HG02970 (cell line): ENCODE measurements around the gene GNA12.

Source experiments
- ATAC-seq: cut with Tn5 transposase; IDR thresholded peaks from one replicate; pipeline ENCODE4 v1.9.1; 2021; ENCODE audit warnings: mild to moderate bottlenecking, moderate library complexity, moderate number of reproducible peaks; ENCODE audit not compliant: unreplicated experiment, low FRiP score

GNA12 gene

DNA sequence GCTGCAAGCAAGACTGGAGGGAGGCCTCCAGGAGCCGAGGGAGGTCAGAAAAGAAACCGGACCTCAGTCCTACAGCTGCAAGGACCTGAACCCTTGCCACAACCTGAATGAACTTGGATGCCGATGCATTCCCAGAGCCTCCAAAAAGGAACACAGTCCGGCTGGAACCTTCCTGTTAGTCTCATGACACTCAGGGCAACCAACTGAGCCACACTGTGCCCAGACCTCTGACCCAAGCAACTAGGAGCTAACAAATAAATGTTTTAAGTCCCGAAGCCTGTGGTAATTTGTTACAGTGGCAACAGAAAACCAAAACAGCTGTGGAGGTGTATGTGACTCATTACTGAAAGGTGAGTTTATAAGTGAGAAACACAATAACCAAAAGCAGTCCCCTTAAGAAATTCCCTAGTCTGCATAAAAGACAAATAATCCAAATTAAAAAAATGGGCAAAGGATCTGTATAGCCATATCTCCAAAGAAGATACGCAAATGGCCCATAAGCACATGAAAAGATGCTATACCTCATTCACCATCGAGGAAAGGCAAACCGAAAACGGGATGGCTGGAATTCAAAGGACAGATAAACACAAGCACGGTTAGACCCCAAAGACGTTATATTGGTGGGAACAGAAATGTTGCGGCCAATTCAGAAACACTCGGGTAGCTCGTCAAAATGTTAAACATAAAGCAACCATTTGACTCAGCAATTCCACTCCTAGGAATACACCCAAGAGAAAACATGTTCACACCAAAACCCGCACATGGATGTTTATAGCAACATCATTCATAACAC, 24.8 kb downstream of the GNA12 start:
- ATAC-seq, result no peak

DNA sequence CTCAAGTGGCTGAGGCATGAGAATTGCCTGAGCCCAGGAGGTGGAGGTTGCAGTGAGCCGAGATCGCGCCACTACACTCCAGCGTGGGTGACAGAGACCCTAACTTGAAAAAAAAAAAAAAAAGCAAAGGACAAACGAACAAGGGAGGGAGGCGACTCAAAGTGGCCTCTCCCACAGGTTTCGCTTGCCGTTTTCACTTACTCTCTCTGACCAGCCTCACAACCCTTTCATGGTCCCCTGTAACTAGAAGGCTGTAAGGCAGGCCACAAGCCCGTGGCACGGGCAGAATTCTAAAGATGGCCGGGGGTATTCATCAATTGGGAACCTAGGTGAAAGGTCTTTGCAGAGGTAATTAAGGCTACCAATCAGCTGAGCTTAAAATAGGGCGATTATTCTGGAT, 25.5 kb downstream of the GNA12 start:
- no peak for ATAC-seq

DNA sequence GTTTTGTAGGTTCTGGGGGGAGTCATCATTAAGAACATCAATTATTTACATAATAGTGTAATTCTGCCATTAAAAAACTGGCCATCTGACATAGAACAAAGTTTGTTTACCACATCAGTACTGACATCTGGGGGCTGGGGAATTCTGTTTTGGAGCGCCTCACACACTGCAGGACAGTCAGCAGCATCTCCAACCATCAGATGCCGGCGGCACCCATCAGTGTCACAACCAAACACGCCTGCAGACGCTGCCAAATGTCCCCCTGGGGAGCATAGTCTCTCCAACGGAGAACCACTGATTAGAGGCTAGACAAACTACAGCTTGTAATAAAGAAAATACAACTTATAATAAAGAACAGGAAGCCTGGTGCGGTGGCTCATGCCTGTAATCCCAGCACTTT, 26.0 kb downstream of the GNA12 start:
- no peak for ATAC-seq

DNA sequence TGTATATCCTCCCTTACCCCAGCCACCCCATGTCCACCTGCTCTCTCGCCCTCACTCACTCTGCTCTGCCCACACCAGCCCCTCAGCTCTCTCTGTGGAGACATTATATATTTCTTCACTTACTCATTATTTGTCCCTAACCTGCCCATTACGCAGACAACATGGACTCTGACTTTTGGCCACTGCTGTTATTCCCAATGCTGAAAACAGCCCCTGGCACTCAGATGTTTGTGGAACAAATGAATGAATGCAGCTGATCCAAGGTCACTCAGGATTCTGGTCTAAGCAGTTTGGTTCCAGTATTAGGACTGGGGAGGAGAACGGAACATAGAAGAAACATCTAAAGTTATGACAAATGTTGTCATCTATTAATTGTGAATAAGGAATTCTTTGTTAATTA, 26.7 kb downstream of the GNA12 start:
- no peak for ATAC-seq

DNA sequence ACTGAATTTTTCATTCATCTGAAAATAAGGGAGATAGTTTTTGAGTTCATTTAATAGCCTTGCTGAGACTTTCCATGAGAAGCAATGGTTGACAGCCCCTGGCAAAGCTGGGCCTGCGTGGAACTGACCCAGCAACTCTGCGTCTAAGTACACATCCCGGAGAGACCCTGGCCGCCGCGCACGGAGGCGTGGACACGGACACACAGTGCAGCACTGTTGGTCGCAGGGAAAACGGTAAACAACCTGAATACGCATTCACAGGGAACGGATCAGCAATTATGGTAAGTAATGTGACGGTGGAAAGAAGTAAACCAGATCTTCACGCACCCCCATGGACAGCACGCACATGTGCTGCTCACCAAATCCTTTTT, 28.2 kb downstream of the GNA12 start:
- ATAC-seq, result no peak

DNA sequence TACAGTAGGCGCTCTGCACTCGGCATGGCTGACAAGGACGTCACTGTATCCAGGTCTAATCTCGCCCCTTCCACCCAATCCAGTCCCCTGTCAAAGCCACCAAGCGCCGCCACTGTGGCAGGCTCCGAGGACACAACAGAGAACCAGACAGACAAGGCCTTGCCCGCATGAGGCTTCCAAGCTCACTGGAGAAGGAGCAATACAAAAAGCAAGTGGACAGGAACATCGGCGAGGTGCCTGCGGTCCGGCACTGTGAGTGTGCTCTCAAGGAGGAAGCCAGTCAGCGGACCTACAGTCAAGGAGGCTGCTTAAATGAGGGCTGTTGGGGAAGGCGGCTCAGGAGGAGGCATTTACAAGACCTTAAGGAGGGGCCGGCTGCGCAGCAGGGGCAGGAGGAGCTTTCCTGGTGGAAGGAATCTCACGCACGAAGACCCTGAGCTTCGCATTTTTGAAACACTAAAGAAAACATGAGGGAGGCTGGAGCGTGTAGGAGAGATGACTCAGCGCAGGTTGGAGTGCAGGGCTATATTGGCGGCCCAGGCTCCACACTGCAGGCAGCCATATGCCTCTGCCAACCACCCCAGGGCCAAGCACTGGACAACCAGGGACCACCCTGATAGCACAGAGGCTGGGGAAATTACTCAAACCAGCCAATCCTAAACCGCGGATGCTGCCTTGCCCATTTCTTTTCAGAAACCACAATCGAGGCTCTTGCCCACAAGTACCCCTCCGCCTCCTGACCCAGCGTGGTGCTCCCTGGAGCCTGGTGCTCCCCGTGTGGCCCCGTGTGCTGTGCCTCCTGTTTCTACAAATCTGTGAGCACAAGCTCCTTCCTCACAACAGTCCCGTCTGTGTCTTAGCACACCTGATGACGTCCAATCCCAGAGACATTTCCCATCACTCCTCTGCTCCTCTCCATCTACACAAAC, 28.9 kb downstream of the GNA12 start:
- ATAC-seq, result no peak

DNA sequence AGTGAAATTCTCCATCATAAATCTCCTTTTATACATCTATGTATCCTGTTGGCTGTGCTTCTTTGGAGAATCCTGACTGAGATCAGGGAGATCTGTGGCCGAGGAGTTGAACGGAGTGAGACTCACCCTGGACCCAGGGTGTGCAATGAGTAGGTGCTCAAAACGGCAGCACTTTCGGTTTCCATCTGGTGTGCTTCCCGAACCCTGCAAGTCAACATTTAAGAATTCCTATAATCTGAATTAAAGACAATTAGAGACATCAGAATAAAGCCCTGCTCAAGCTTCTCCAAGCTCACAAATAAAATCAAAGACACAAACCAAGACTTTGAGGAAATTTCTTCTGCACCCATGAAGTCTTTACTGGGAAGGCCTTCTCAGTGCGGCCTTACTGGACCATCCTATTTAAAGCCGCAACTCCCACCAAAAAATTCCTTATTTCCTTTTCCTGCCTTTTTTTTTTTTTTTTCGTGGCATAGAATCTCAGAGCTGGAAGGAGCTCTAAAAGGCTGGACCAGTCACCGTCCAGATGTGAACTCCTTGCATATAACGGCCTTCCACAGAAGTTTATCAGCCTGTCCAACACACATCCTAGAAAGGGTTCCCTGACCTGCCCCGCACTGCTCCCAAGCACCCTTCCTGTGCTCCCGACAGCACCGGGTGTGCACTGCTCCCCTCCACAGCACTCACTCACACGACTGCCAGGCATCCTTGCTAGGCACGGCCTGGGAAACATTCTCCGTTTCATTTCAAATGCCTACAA, 29.7 kb downstream of the GNA12 start:
- ATAC-seq, result no peak

DNA sequence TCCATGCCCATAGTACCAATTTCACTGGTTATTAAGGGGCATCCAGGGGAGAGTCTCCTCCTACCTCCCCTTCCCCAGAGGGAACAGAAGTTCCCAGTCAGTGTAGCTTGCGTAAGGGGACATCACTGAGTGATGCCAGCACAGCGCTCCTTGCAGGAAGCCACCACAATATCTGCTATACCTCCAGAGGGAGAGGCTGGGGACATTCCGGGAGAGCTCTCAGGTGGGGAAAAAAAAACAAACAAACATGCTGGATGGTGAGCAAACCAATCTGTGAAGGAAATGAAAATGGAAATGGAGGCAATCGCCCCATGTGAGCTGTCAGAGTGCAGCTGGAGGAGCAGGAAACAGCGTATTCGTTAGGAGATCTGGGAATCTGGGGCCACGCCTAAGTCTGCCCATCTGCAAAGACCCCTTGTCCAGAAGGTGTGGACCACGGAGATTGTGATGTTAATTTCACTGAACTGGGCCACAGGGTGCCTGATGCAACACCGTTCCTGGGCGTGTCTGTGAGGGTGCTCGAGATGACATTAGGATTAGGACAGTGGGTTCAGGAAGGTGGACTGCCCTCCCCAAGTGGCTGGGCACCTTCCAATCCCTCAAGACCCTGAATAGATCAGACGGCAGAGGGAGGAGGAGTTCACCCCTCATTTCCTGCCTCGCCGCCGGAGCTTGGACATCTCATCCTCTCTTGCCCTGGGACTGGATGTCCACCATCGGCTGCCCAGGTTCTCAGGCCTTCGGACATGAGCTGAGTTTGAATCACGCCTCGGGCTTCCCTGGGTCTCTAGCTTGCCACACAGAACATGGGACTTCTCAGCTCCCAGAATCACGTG, 30.5 kb downstream of the GNA12 start:
- ATAC-seq, result no peak

DNA sequence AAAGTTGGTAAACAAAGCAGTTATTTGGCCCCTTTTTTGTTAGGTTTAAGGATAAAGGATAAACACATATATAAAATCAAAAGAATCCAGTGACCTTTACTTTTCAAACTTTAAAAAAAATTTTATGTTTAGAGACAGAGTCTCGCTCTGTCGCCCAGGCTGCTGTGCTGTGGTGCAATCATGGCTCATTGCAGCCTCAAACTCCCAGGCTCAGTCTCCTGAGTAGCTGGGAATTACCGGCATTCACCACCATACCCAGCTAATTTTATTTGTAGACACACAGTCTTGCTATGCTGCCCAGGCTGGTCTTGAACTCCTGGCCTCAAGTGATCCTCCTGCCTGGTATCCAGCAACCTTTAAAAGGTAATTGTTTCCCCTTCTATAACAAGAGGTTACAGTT, 31.3 kb downstream of the GNA12 start:
- ATAC-seq, result no peak

DNA sequence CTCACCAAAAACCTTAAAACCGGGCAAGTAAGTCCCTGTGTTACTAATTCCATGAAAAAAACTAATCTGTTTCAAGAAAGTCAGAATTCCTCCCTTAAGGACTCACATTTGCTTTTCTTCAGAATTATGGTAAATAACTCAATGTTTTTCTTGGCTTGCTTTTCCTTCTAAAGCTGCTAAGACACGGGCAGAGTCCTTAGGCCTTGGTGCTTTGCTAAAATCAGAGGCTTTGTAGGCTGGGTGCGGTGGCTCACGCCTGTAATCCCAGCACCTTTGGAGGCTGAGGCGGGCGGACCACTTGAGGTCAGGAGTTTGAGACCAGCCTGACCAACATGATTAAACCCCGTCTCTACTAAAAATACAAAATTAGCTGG, 32.0 kb downstream of the GNA12 start:
- no peak for ATAC-seq

DNA sequence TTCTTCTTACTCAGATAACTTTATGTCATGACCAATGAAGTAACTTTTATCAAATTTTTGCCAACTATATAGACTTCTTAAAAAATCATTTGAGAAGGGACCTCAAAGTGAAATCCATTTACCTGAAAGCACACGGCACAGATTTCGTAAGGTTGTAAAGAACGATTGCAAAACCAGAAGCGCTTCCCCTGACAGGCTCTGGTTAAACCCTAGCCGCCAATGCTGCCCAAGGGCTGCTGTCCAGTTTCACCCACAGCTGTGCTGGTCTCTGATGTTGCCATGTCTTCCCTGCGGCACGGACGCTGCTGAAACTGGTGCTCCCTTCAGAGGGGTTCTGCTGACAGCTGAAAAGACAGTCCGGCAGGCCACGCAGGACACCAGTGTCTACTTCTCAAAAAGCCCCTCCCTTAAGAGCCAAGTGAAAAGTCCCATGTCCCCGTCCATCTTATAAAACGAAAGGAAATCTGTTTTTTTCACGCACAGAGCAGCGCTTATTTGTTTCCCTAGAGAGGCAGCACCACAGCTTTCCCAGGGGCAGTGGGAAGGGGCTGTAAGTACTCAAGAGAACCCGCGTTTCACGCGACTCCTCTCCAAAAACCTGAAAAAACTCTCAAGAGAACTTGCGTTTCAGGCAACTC, 32.5 kb downstream of the GNA12 start:
- ATAC-seq, result no peak

DNA sequence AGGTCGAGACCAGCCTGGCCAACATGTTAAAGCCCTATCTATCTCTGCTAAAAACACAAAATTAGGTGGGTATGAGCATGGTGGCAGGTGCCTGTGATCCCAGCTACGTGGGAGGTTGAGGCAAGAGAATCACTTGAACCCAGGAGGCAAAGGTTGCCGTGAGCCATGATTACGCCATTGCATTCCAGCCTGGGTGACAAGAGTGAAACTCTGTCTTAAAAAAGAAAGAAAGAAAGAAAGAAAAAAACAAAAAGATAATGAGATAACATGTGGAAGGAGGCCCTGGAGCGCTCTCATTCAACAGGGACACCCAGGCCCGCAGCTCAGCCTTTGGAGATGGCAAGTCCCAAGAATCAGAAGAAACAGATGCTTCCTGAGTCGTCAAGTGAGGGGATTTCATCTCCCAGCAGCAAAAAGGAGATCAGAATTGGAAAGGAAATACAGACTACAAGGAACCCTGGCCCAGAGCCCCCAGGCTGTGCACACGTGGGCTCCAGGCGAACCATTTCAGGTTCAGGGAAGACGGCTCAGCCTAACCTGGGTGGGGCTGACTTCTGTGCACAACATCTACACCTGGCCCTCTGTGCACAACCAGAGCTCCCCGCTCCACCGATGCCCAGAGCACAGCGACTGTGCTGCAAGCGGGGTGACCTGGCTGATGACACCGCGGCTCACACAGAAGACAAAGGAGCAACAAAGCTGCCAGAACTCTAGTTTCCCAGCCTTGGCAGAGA, 33.3 kb downstream of the GNA12 start:
- ATAC-seq, result no peak

DNA sequence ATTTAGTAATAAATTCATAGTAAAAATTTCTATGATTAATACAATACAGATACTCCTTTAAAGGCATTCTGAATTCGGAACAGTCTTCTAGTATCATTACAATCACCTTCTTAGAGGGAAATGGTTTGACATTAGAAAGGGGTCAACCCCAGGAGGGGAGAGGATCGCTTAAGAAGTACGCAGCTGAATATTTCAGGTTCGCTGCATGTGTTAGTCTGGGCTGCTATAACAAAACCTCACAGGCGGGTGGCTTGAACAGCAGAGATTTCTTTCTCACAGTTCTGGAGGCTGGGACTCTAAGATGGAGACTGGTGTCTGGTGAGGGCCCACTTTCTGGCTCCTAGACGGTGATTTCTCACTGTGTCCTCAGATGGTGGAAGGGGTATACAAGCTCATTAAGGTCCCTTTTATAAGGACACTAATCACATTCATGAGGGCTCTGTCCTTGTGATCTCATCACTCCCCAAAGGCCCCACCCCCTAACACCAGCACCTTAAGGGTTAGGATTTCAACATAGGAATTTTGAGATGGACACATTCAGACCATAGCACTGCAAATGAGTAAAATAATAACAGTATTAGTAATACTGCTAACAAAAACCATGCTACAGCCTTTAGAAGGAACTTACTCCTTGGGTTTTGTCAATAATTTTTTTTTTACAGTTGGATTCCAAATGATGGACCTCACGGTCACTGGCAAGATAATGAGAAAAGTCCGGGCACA, 34.0 kb downstream of the GNA12 start:
- ATAC-seq, result no peak

DNA sequence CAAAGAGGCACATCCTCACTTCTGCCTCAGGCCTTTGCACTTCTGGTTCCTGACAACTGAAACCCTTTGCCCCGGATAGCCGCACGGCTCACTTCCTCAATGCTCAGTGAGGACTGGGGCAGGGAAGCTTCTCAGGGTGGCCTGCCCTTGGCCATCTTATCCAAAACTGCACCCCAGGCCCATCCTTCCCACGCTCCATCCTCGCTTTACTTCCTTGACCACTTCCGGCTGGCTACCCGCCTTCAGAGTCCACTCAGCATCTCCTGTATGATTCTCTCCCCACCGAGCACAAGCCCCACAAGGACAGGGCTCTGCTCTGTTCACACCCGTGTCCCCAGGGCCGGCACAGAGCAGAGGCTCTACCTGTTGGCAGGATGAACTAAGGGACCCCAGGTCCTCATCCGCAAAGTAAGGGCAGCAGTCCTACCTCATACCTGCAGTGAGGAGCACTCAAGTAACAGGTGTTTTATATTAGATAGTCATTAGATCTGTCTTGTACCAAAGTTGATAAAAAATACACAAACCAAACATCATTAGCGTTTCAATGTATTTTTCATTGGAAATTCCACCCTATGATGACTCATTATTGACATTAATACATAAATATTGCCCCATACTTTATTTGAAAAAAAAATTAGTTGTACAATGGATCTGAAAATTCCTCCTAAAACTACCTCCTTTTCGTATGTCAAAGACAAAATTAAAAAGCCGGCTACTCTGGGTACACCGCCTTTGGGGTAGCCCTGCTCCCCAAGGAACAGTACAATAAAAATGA, 35.0 kb downstream of the GNA12 start:
- ATAC-seq, result no peak

DNA sequence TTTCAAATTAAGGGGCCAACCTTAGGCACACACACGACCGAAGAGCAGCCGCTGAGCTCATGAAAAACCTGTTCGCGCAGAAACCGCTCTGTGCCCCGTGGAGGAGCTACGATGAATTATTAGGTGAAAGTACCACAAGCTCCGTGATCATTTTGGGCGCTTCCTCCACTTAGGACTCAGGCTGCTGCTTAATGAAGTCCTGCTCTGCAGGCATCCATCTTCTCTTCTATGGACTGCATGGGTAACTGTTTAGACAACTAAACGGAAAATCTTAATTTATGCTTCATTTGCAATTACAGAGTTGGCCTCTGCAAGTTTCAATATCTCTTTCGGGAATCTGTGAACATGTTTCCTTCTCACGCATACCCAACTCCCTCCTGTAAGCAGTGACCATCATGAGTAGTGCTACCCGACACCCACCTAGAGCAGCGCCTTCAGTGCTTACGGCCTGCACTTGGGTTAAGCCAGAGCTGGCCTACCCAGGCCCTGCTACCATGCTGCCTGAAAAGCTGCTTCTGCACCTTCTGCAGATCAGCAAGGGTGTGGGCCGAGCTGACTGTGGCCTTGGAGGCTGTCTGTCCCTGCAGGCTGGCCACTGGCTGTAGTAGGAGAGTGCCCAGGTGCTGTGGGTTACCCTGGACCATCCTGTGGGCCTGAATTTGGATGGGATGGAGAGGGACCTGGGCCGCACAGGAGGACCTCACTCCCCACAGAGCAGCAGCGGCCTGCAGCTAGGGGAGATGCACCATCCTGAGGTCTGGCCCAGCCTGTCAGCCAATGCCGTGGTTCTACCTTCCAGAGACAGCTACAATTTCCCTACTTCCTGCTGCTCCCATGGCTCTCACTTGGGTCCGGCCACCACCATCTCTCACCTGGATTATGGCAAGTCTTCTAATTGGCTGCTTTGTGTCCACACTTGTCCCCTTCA, 36.0 kb downstream of the GNA12 start:
- no peak for ATAC-seq

DNA sequence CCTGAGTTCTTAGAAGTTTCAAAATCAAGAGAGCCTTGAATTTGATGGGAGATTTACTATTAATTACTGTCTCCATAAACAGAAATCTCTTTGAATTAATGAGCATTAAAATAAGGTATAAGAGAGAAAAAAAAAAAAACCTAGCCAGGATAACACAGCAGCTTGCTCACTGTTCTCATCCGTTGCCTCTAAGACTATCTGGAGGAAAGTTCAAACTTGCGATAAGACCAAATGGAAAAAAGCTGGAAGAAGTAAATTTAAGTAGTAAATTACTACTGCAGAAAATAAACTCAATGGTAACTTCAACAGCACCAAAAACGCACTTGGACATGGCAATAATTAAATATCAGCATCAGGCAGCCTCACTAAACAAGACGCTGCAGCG, 36.7 kb downstream of the GNA12 start:
- no peak for ATAC-seq

DNA sequence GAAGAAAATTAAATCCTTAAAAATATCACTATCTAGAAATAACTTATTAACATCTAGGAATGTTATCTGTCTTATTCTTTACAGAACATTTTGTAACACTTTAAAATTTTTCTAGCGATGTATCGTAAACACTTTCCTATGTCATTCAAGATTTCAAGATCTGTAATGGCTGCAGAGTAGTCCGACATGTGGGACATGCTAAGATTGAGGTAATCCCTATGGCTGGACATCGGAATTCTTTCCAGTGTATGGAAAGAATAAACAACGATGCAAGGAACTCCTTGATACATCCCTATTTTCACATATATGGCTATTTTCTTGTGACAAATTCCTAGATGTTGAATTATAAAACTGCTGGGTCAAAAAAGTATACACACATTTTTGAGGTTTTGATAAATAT, 37.5 kb downstream of the GNA12 start:
- no peak for ATAC-seq
